Fibroblast of the aortic adventitia (primary cell): ENCODE measurements around the gene TMEM263. TPM values are rescaled to one million over a fixed set of nuclear protein-coding genes. Genes with fewer than 3 reads are reported as not detected.

Experiments used
- DNase-seq: peaks from one replicate; pipeline ENCODE4 v3.0.0-alpha.2; 2010; ENCODE audit warnings: low read depth
- H3K4me3 ChIP-seq: 2 replicates; pipeline ENCODE4 v1.5.1; 2011; ENCODE audit warnings: low read depth, mild to moderate bottlenecking, control low read depth, low read length, moderate library complexity
- total RNA-seq: library from RNA; depleted of rRNA; stranded (reverse); fragments of >200 nt; gene quantifications from 2 replicates; pipeline ENCODE4 v1.2.3, GENCODE V29; 2012; ENCODE audit warnings: low replicate concordance
- TF ChIP-seq, protein P1 (sequence below): IDR thresholded peaks from 2 replicates; pipeline ENCODE4 v1.5.1; 2011; ENCODE audit warnings: mild to moderate bottlenecking, low read length, control low read depth, inconsistent platforms; ENCODE audit not compliant: insufficient read depth

Gene TMEM263
- total RNA-seq, 1 donor = 138 TPM

DNA sequence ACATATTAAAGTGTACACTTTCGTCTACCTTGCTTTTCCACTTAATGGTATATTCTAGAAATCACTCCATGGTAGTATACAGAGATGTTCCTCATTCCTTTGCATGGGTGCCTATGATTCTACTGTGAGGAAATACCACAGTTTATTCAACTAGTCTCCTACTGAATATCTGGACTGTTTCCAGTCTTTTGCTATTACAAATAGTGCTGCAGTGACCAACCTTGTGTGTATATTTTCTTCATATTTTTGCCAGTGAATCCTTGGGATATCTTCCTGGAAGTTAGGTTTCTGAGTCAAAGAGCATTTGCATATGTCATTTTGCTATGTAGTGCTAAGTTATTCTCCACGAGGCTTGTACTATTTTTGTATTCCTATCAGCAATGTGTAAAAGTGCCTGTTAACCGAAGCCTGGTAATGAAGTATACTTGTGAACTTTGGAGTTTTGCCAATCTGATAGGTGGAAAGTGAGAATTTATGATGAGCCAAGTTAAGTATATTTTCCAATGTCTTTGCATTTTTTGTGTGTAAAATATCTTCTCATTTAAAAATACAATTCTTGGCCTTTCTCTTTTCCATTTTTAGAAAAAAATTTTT, 31.3 kb upstream of the TMEM263 start:
- peak; percentile 6 for DNase-seq
- TF ChIP-seq, protein P1, sequence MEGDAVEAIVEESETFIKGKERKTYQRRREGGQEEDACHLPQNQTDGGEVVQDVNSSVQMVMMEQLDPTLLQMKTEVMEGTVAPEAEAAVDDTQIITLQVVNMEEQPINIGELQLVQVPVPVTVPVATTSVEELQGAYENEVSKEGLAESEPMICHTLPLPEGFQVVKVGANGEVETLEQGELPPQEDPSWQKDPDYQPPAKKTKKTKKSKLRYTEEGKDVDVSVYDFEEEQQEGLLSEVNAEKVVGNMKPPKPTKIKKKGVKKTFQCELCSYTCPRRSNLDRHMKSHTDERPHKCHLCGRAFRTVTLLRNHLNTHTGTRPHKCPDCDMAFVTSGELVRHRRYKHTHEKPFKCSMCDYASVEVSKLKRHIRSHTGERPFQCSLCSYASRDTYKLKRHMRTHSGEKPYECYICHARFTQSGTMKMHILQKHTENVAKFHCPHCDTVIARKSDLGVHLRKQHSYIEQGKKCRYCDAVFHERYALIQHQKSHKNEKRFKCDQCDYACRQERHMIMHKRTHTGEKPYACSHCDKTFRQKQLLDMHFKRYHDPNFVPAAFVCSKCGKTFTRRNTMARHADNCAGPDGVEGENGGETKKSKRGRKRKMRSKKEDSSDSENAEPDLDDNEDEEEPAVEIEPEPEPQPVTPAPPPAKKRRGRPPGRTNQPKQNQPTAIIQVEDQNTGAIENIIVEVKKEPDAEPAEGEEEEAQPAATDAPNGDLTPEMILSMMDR = no peak
- H3K4me3 ChIP-seq = no peak overlapping the region

DNA sequence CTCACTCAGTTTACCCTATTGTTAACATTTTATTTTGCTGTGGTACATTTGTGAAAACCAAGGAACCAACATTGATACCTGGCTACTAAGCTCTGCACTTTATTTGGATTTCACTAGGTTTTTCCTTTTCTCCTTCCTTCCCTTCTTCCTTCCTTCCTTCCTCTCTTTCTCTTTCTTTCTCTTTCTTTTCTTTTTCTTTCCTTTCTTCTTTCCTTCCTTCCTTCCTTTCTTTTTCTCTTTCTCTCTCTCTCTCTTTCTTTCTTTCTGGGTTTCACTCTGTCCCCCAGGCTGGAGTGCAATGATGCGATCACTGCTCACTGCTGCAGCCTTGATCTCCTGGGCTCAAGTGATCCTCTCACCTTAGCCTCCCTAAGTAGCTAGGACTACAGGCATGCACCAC, 29.1 kb upstream of the TMEM263 start:
- TF ChIP-seq, protein P1 = no peak
- no peak overlapping the region for H3K4me3 ChIP-seq
- DNase-seq = no peak

DNA sequence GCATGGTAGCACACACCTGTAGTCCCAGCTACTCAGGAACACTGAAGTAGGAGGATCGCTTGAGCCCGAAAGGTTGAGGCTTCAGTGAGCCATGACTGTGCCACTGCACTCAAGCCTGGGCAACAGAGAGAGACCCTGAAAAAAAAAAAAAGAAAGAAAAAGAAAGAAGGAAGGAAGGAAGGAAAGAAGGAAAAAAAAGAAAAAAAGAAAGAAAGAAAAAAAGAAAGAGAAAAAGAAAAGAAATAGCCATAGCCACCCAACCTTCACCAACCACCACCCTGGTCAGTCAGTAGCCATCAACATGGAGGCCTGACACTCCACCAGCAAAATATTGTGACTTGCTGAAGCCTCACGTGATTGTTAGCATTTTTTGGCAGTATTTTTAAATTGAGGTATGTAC, 21.4 kb upstream of the TMEM263 start:
- TF ChIP-seq, protein P1 = no peak
- no peak overlapping the region for H3K4me3 ChIP-seq
- DNase-seq = no peak

DNA sequence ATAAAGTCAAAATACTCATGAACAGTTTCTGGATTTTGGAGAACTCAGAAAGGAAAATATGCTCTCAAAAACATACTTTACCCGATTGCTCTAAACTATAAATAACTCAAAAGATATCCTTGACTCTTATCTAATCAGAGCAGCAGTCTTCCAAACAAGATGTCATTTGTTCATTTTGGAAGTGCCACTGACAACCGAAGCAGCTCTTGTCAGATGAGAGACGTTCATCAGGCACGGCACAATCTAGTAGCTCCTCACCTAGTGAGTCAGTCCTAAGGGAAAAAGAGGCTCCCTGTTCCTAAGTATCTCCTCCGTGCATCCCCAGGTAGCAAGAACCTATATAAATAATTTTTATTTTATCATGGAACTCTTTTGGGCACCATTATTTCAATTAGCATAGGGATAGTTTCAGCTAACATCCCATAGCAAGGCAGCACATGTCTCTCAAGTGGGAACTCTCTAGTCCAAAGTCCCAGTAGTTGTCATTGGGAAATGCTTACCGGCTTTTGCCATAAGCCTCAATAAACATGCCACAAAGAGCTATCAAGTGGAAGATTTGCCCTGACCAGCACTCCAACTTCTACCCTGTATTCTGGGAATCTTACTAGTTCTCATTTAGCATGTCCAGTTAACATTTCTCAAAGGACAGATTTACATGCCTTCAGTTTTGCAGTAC, 14.1 kb upstream of the TMEM263 start:
- H3K4me3 ChIP-seq = no peak overlapping the region
- TF ChIP-seq, protein P1 = no peak
- no peak for DNase-seq

DNA sequence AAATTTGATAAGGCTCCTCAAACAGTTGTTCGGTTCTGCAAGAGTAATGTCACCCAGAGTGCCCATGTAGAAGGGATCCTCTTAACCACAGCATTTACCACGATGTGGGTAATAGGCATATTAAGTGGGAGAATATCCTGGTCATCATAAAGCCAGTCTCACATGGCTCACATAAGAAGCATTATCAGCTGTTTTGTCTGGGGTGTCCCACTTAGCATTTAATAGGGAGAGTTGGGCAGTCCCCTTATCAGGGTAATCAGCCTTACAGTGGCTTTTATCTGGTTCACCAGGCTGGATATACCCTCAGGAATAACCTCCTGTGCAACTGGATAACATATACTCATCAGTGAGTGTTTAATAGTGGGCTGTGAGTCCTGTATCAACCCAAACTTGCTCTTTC, 12.9 kb upstream of the TMEM263 start:
- TF ChIP-seq, protein P1 = no peak
- DNase-seq = no peak
- H3K4me3 ChIP-seq = no peak overlapping the region

DNA sequence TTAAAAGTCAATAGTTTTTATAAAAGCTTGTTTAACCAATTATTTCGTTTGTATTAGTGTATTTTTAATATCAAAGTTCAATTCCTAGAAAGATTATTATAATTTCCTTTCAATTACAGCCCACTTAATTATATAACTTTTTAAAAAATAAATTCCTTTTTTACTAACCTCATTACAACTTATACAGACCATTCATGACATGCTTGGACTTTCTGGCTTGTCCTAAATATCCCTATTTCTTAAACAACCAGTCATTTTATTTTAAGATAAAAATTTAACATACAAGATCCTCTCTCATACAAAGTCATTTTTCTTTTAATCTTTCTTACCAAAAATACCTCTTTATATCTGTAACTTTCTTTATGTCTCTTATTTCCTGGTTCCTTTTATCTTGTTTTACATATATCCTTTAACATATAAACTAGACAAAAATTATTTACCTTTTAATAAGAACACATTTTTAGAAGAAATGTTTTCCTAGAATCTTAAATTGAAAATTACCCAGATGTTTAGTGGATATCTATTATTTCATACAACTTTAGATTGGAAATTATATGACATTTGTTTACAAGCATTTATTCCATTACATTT, 10.4 kb upstream of the TMEM263 start:
- no peak overlapping the region for H3K4me3 ChIP-seq
- DNase-seq = no peak
- TF ChIP-seq, protein P1 = no peak
